H9 (cell line): ENCODE measurements around the gene SCCPDH. TPM values are rescaled to one million over a fixed set of nuclear protein-coding genes. Genes with fewer than 3 reads are reported as not detected.

Experiments
- DNase-seq: peaks from one replicate; pipeline ENCODE4 v3.0.0-alpha.2; 2017
- H2AFZ ChIP-seq: one replicate; pipeline ENCODE4 v1.6.1; 2013; ENCODE audit warnings: mild to moderate bottlenecking, low read length, control low read depth, moderate library complexity
- H2AK5ac ChIP-seq: 2 replicates; pipeline ENCODE4 v1.6.1; 2013; ENCODE audit warnings: low read length, control low read depth, mixed read lengths; ENCODE audit not compliant: insufficient read length
- H2BK120ac ChIP-seq: one replicate; pipeline ENCODE4 v1.6.1; 2013; ENCODE audit warnings: low read depth, mild to moderate bottlenecking, low read length, control low read depth, inconsistent platforms; ENCODE audit not compliant: poor library complexity, severe bottlenecking
- H2BK12ac ChIP-seq: 2 replicates; pipeline ENCODE4 v1.6.1; 2013; ENCODE audit warnings: low read length, control low read depth, mixed read lengths, low read depth; ENCODE audit not compliant: insufficient read length
- H2BK15ac ChIP-seq: 2 replicates; pipeline ENCODE4 v1.6.1; 2013; ENCODE audit warnings: low read depth, low read length, control low read depth
- H2BK20ac ChIP-seq: one replicate; pipeline ENCODE4 v1.6.1; 2013; ENCODE audit warnings: low read depth, mild to moderate bottlenecking, low read length, control low read depth, inconsistent platforms; ENCODE audit not compliant: poor library complexity, severe bottlenecking
- H2BK5ac ChIP-seq: 2 replicates; pipeline ENCODE4 v1.6.1; 2013; ENCODE audit warnings: low read length, control low read depth, mixed read lengths; ENCODE audit not compliant: insufficient read length
- H3K14ac ChIP-seq: 2 replicates; pipeline ENCODE4 v1.6.1; 2013; ENCODE audit warnings: low read length, control low read depth; ENCODE audit not compliant: insufficient read depth
- H3K18ac ChIP-seq: 2 replicates; pipeline ENCODE4 v1.6.1; 2013; ENCODE audit warnings: low read depth, mild to moderate bottlenecking, mixed read lengths, low read length, control low read depth; ENCODE audit not compliant: insufficient read length
- H3K23ac ChIP-seq: 2 replicates; pipeline ENCODE4 v1.6.1; 2013; ENCODE audit warnings: low read length, control low read depth, mixed read lengths, low read depth; ENCODE audit not compliant: insufficient read length
- H3K23me2 ChIP-seq: 2 replicates; pipeline ENCODE4 v1.6.1; 2013; ENCODE audit warnings: low read depth, mild to moderate bottlenecking, mixed read lengths, low read length, control low read depth; ENCODE audit not compliant: insufficient read length, poor library complexity, severe bottlenecking
- H3K27ac ChIP-seq: 2 replicates; pipeline ENCODE4 v1.5.1; 2013; ENCODE audit warnings: low read length, control low read depth, mixed read lengths, low read depth; ENCODE audit not compliant: insufficient read length
- H3K27me3 ChIP-seq: 2 replicates; pipeline ENCODE4 v1.6.1; 2013; ENCODE audit warnings: low read length, control low read depth, inconsistent platforms; ENCODE audit not compliant: insufficient read depth
- H3K4ac ChIP-seq: 2 replicates; pipeline ENCODE4 v1.6.1; 2013; ENCODE audit warnings: low read depth, mild to moderate bottlenecking, control low read depth, inconsistent platforms, low read length, moderate library complexity
- H3K4me1 ChIP-seq: 2 replicates; pipeline ENCODE4 v1.6.1; 2013; ENCODE audit warnings: low read length, control low read depth, inconsistent platforms; ENCODE audit not compliant: insufficient read depth
- H3K4me2 ChIP-seq: 2 replicates; pipeline ENCODE4 v1.6.1; 2013; ENCODE audit warnings: low read length, control low read depth, mixed read lengths; ENCODE audit not compliant: insufficient read length, insufficient read depth
- H3K56ac ChIP-seq: 2 replicates; pipeline ENCODE4 v1.6.1; 2013; ENCODE audit warnings: low read depth, mild to moderate bottlenecking, mixed read lengths, low read length, control low read depth; ENCODE audit not compliant: insufficient read length
- H3K79me1 ChIP-seq: 2 replicates; pipeline ENCODE4 v1.6.1; 2013; ENCODE audit warnings: low read depth, mild to moderate bottlenecking, moderate library complexity, low read length, control low read depth, inconsistent platforms; ENCODE audit not compliant: insufficient read depth, poor library complexity, severe bottlenecking
- H3K79me2 ChIP-seq: 2 replicates; pipeline ENCODE4 v1.6.1; 2013; ENCODE audit warnings: low read length, control low read depth, inconsistent platforms; ENCODE audit not compliant: insufficient read depth
- H3K9ac ChIP-seq: 2 replicates; pipeline ENCODE4 v1.6.1; 2013; ENCODE audit warnings: low read length, control low read depth, mixed read lengths; ENCODE audit not compliant: insufficient read length; ENCODE audit errors: extremely low read depth
- H3K9me3 ChIP-seq: one replicate; pipeline ENCODE4 v1.6.1; 2013; ENCODE audit warnings: low read depth, low read length, inconsistent platforms; ENCODE audit not compliant: control insufficient read depth
- H3T11ph ChIP-seq: one replicate; pipeline ENCODE4 v1.6.1; 2013; ENCODE audit warnings: mild to moderate bottlenecking, low read length, control low read depth, inconsistent platforms
- H4K20me1 ChIP-seq: one replicate; pipeline ENCODE4 v1.6.1; 2013; ENCODE audit not compliant: control insufficient read depth, insufficient read length, insufficient read depth
- H4K5ac ChIP-seq: 2 replicates; pipeline ENCODE4 v1.6.1; 2013; ENCODE audit warnings: low read depth, mild to moderate bottlenecking, mixed read lengths, low read length, control low read depth; ENCODE audit not compliant: insufficient read length
- H4K8ac ChIP-seq: replicated peaks from 2 replicates; pipeline ENCODE4 v1.6.1; 2013; ENCODE audit warnings: low read length, control low read depth, mixed read lengths, low read depth; ENCODE audit not compliant: insufficient read length
- H4K91ac ChIP-seq: 2 replicates; pipeline ENCODE4 v1.6.1; 2013; ENCODE audit warnings: low read depth, mild to moderate bottlenecking, moderate library complexity, mixed read lengths, low read length, control low read depth; ENCODE audit not compliant: insufficient read length
- H3K27ac Mint-ChIP-seq, 3 experiments: 2 replicates in 2 of 3; 3 replicates in 1 of 3; pipeline ENCODE4 v1.8.0; 2020 to 2021; ENCODE audit warnings: mixed read lengths in 3 of 3, mild to moderate bottlenecking in 1 of 3, moderate library complexity in 1 of 3
- H3K27me3 Mint-ChIP-seq: 2 replicates; pipeline ENCODE4 v1.8.0; 2021; ENCODE audit warnings: low read depth, mild to moderate bottlenecking, moderate library complexity, mixed read lengths
- H3K36me3 Mint-ChIP-seq, 3 experiments: 2 replicates in 2 of 3; 3 replicates in 1 of 3; pipeline ENCODE4 v1.8.0; 2020 to 2021; ENCODE audit warnings: low read depth in 3 of 3, mixed read lengths in 3 of 3; ENCODE audit not compliant: insufficient read depth in 1 of 3
- H3K4me1 Mint-ChIP-seq, 2 experiments: 2 replicates each; pipeline ENCODE4 v1.8.0; 2020; ENCODE audit warnings: mixed read lengths in 2 of 2
- H3K4me3 Mint-ChIP-seq, 2 experiments: 2 replicates in 1 of 2; 3 replicates in 1 of 2; pipeline ENCODE4 v1.8.0; 2020 to 2021; ENCODE audit warnings: mild to moderate bottlenecking in 2 of 2, mixed read lengths in 2 of 2, moderate library complexity in 1 of 2
- H3K9me3 Mint-ChIP-seq, 2 experiments: 2 replicates in 1 of 2; 3 replicates in 1 of 2; pipeline ENCODE4 v1.8.0; 2020; ENCODE audit warnings: mild to moderate bottlenecking in 2 of 2, mixed read lengths in 2 of 2, moderate library complexity in 1 of 2
- WGBS: extraction: QIAGEN DNeasy Blood & Tissue Kit; methylation state at CpG from one replicate; pipeline ENCODE4 v1.1.7; 2013; ENCODE audit warnings: missing lambda C conversion rate, low lambda C conversion rate, mixed read lengths; ENCODE audit not compliant: insufficient read length; ENCODE audit errors: extremely low coverage; 5-methylcytosine and 5-hydroxymethylcytosine counted together
- total RNA-seq: library from RNA; stranded (reverse); gene quantifications from 2 replicates; pipeline ENCODE4 v1.2.1, GENCODE V29; 2021
- TF ChIP-seq, protein P1 (sequence below): fragments of 200-600 bp; sonication (generic); conservative IDR thresholded peaks from 3 replicates; pipeline ENCODE4 v1.8.0; 2021; ENCODE audit warnings: antibody characterized with exemption, mild to moderate bottlenecking

Gene SCCPDH
- total RNA-seq, 1 experiment from 2014 or later = 20.7 TPM

GRCh38 chr1:246775531-246776385 lies 51.5 kb downstream of the SCCPDH start:
- Histone ChIP-seq H2BK20ac (no peak overlapping the region), H2BK15ac (no peak overlapping the region), H3K4ac (no peak overlapping the region), H3K27ac (no peak overlapping the region), H3K79me1 (no peaks in the 10 kb centered on the region), H2AK5ac (no peak overlapping the region), H4K5ac (no peak overlapping the region), H4K20me1 (no peaks in the 10 kb centered on the region), H2AFZ (no peak overlapping the region), H2BK12ac (no peak overlapping the region), H3K4me2 (no peak overlapping the region), H3K27me3 (no peaks in the 10 kb centered on the region), H3K14ac (no peak overlapping the region), H3K9me3 (no peaks in the 10 kb centered on the region), H3K18ac (no peak overlapping the region), H3K79me2 (no peaks in the 10 kb centered on the region), H3K23ac (no peak overlapping the region), H3K4me1 (no peaks in the 10 kb centered on the region), H4K91ac (no peak overlapping the region), H3T11ph (no peak overlapping the region), H2BK5ac (no peak overlapping the region), H3K9ac (no peak overlapping the region), H3K23me2 (no peaks in the 10 kb centered on the region), H3K56ac (no peak overlapping the region), H4K8ac (no peak overlapping the region), H2BK120ac (no peak overlapping the region)
- Mint-ChIP-seq H3K27me3 (peaks cover 2% of the 10 kb centered on the region; the same call in 1 of the 2 replicates), H3K4me3 (no peak overlapping the region), H3K36me3 (peaks cover 0 to 4% (median 4%) of the 10 kb centered on the region in 3 experiments; a peak in 3 of 7 replicates), H3K27ac (peak overlapping the region in 1 of 3 experiments; percentile 25; a peak in 1 of 7 replicates), H3K4me1 (no peaks in the 10 kb centered on the region), H3K9me3 (no peaks in the 10 kb centered on the region)
- TF ChIP-seq, protein P1, sequence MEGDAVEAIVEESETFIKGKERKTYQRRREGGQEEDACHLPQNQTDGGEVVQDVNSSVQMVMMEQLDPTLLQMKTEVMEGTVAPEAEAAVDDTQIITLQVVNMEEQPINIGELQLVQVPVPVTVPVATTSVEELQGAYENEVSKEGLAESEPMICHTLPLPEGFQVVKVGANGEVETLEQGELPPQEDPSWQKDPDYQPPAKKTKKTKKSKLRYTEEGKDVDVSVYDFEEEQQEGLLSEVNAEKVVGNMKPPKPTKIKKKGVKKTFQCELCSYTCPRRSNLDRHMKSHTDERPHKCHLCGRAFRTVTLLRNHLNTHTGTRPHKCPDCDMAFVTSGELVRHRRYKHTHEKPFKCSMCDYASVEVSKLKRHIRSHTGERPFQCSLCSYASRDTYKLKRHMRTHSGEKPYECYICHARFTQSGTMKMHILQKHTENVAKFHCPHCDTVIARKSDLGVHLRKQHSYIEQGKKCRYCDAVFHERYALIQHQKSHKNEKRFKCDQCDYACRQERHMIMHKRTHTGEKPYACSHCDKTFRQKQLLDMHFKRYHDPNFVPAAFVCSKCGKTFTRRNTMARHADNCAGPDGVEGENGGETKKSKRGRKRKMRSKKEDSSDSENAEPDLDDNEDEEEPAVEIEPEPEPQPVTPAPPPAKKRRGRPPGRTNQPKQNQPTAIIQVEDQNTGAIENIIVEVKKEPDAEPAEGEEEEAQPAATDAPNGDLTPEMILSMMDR = no peak
- WGBS = no CpG with 5 or more reads among the region's 23 CpGs
- DNase-seq = no peak
